Measurements from ENCODE around the gene POLD1. TPM values are rescaled to one million over a fixed set of nuclear protein-coding genes. Genes with fewer than 3 reads are reported as not detected.

The POLD1 gene
- total RNA-seq, 1 experiment from 2014 or later: 81.9 TPM

DNA sequence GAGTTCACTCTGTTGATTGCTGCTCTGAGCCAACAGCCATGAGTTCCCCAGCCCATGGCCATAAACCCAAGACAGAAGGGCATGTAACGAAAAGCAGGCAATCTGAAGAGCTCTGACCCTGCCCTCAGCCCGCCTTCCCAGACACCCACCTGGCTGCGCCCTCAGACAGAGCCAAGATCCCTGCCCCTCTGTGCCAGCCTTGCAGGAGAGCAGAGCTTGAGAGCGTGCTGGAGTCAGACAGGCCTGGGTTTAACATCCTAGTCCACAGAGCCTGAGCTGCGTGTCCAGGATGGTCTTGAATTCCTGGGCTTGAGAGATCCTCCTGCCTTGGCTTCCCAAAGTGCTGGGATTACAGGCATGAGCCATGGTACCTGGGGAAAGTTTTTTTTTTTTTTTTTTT is 73.2 kb downstream of the POLD1 start:
- no TSS peak for BruUV-seq (replicated peaks)
- no peak overlapping the region for H3K27ac Mint-ChIP-seq (ENCODE audit: unreplicated experiment)
- peaks cover 3% of the 10 kb centered on the region for H3K4me1 Mint-ChIP-seq (ENCODE audit: low read depth, unreplicated experiment)
- TF ChIP-seq, protein P1, sequence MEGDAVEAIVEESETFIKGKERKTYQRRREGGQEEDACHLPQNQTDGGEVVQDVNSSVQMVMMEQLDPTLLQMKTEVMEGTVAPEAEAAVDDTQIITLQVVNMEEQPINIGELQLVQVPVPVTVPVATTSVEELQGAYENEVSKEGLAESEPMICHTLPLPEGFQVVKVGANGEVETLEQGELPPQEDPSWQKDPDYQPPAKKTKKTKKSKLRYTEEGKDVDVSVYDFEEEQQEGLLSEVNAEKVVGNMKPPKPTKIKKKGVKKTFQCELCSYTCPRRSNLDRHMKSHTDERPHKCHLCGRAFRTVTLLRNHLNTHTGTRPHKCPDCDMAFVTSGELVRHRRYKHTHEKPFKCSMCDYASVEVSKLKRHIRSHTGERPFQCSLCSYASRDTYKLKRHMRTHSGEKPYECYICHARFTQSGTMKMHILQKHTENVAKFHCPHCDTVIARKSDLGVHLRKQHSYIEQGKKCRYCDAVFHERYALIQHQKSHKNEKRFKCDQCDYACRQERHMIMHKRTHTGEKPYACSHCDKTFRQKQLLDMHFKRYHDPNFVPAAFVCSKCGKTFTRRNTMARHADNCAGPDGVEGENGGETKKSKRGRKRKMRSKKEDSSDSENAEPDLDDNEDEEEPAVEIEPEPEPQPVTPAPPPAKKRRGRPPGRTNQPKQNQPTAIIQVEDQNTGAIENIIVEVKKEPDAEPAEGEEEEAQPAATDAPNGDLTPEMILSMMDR (IDR thresholded peaks at IDR 0.05; ENCODE audit: unreplicated experiment): no peak
- peaks cover 2% of the 10 kb centered on the region for H3K9me3 Mint-ChIP-seq (ENCODE audit: low read depth, unreplicated experiment)
- no peak for DNase-seq
- peaks cover 59% of the 10 kb centered on the region for H3K27me3 Mint-ChIP-seq (ENCODE audit: unreplicated experiment)
- intact Hi-C loops (cut with micrococcal nuclease; ENCODE audit: unreplicated experiment): no loop called here
- no peaks in the 10 kb centered on the region for H3K36me3 Mint-ChIP-seq (ENCODE audit: insufficient read depth, unreplicated experiment)
- CTCF ChIA-PET: interaction anchor here (0.7 kb wide), 1 partner anchor 69 kb away, joined by 6 read pairs; no protein-coding TSS in a partner anchor
- H3K4me3 Mint-ChIP-seq (ENCODE audit: low read depth, unreplicated experiment): no peak overlapping the region

GRCh38 chr19:50458396-50459066 is 74.4 kb downstream of the POLD1 start:
- BruUV-seq (replicated peaks): no TSS peak
- H3K27ac Mint-ChIP-seq (ENCODE audit: unreplicated experiment): no peak overlapping the region
- intact Hi-C loops (cut with micrococcal nuclease; ENCODE audit: unreplicated experiment): no loop called here
- peaks cover 3% of the 10 kb centered on the region for H3K36me3 Mint-ChIP-seq (ENCODE audit: insufficient read depth, unreplicated experiment)
- no peak overlapping the region for H3K4me3 Mint-ChIP-seq (ENCODE audit: low read depth, unreplicated experiment)
- H3K4me1 Mint-ChIP-seq (ENCODE audit: low read depth, unreplicated experiment): peaks cover 7% of the 10 kb centered on the region
- peaks cover 50% of the 10 kb centered on the region for H3K27me3 Mint-ChIP-seq (ENCODE audit: unreplicated experiment)
- peaks cover 5% of the 10 kb centered on the region for H3K9me3 Mint-ChIP-seq (ENCODE audit: low read depth, unreplicated experiment)
- DNase-seq: no peak
- CTCF ChIA-PET: no interaction called here
- TF ChIP-seq, protein P1 (IDR thresholded peaks at IDR 0.05; ENCODE audit: unreplicated experiment): no peak

- peaks cover 7% of the 10 kb centered on the region for H3K4me1 Mint-ChIP-seq (ENCODE audit: low read depth, unreplicated experiment)
- peaks cover 5% of the 10 kb centered on the region for H3K9me3 Mint-ChIP-seq (ENCODE audit: low read depth, unreplicated experiment)
- peaks cover 53% of the 10 kb centered on the region for H3K27me3 Mint-ChIP-seq (ENCODE audit: unreplicated experiment)
- BruUV-seq (replicated peaks): no TSS peak
- H3K27ac Mint-ChIP-seq (ENCODE audit: unreplicated experiment): no peak overlapping the region
- intact Hi-C loops (cut with micrococcal nuclease; ENCODE audit: unreplicated experiment): no loop called here
- no peak overlapping the region for H3K4me3 Mint-ChIP-seq (ENCODE audit: low read depth, unreplicated experiment)
- TF ChIP-seq, protein P1 (IDR thresholded peaks at IDR 0.05; ENCODE audit: unreplicated experiment): no peak
- CTCF ChIA-PET: no interaction called here
- H3K36me3 Mint-ChIP-seq (ENCODE audit: insufficient read depth, unreplicated experiment): peaks cover 3% of the 10 kb centered on the region
- no peak for DNase-seq
These were observed 74.9 kb downstream of the POLD1 start for GRCh38 chr19:50459067-50459456.

DNA sequence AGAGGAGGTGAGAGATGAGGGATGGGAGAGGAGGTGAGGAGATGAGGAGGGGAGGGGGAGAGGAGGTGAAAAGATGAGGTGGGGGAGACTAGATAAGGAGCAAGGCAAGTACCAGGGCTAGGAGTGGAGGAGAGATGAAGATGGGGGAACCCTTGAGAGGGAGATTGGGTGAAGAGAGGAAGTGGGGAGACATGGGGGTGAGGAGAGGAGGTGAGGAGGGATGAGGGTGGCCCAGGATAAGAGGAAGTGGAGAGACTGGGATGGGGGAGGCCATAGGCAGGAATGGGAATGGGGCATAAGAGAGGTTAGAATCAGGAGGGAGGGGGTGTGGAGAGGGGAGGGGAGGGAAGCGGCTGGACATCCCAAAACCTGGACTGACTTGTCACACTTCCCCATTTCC is 75.5 kb downstream of the POLD1 start:
- Mint-ChIP-seq H3K9me3 (ENCODE audit: low read depth, unreplicated experiment) (peaks cover 5% of the 10 kb centered on the region), H3K27me3 (ENCODE audit: unreplicated experiment) (peaks cover 58% of the 10 kb centered on the region), H3K36me3 (ENCODE audit: insufficient read depth, unreplicated experiment) (peaks cover 3% of the 10 kb centered on the region), H3K4me3 (ENCODE audit: low read depth, unreplicated experiment) (no peak overlapping the region), H3K4me1 (ENCODE audit: low read depth, unreplicated experiment) (peaks cover 7% of the 10 kb centered on the region), H3K27ac (ENCODE audit: unreplicated experiment) (no peak overlapping the region)
- BruUV-seq (replicated peaks): no TSS peak
- CTCF ChIA-PET: no interaction called here
- TF ChIP-seq, protein P1 (IDR thresholded peaks at IDR 0.05; ENCODE audit: unreplicated experiment): no peak
- DNase-seq: no peak
- intact Hi-C loops (cut with micrococcal nuclease; ENCODE audit: unreplicated experiment): loop anchor here (2.0 kb wide), 1 partner anchor 91 kb away; no protein-coding TSS in a partner anchor

Data from Calu3 (cell line).